Psoas muscle (tissue), 8 donors: ENCODE data around the gene MARCHF3. TPM values are rescaled to one million over a fixed set of nuclear protein-coding genes. Genes with fewer than 3 reads are reported as not detected.

ENCODE experiments used
- ATAC-seq, 4 donors: fragments of 200-7000 bp; cut with Tn5 transposase; one replicate each; pipeline ENCODE4 v1.9.1; 2020; ENCODE audit warnings: moderate library complexity in 3 of 4, mild to moderate bottlenecking in 2 of 4
- DNase-seq, 2 donors: peaks; one replicate each; pipeline ENCODE4 v3.0.0-alpha.2; 2020
- H3K27ac ChIP-seq: fragments of 200-600 bp; one replicate; pipeline ENCODE4 v1.8.0; 2022
- H3K27me3 ChIP-seq, 3 donors: fragments of 200-600 bp in 1 of 3; one replicate each; pipeline versions ENCODE4 v1.6.1 to v1.8.0; 2013 to 2022; ENCODE audit warnings: low read length in 2 of 3, mild to moderate bottlenecking in 2 of 3, moderate library complexity in 1 of 3; ENCODE audit not compliant: insufficient read depth in 3 of 3
- H3K36me3 ChIP-seq, 2 donors: fragments of 200-600 bp in 1 of 2; one replicate each; pipeline versions ENCODE4 v1.6.1 to v1.8.0; 2013 to 2022; ENCODE audit warnings: low read depth in 1 of 2, mild to moderate bottlenecking in 1 of 2, moderate library complexity in 1 of 2; ENCODE audit not compliant: insufficient read depth in 1 of 2
- H3K4me1 ChIP-seq: fragments of 200-600 bp; one replicate; pipeline ENCODE4 v1.8.0; 2022
- H3K4me3 ChIP-seq: fragments of 200-600 bp; one replicate; pipeline ENCODE4 v1.8.0; 2022; ENCODE audit warnings: mild to moderate bottlenecking
- H3K9me3 ChIP-seq: fragments of 200-600 bp; one replicate; pipeline ENCODE4 v1.8.0; 2022
- WGBS, 3 donors: extraction: QIAGEN DNeasy Blood & Tissue Kit; methylation state at CpG; one replicate each; pipeline versions ENCODE4 v1.1.6 to v1.1.7; 2013; 5-methylcytosine and 5-hydroxymethylcytosine counted together
- intact Hi-C, 2 donors: fragments of 100-400 bp; cut with DNase I; formaldehyde crosslinking; loops; one replicate each; pipeline versions ENCODE4 v1.11.0 to v1.14.2; 2022
- polyA plus RNA-seq, 3 donors: library from polyadenylated mRNA; stranded (reverse); fragments of 200-250 nt; gene quantifications; one replicate each; pipeline ENCODE4 v1.2.3, GENCODE V29; 2013
- total RNA-seq, 4 donors: library from RNA; stranded (reverse); fragmentation: NEBNext Ultra II Directional in 2 of 4; extraction: Animal tissue kit (Norgen Biotek cat#: 25700) in 2 of 4; gene quantifications; one replicate each; pipeline versions ENCODE4 v1.2.1 to v1.2.4, GENCODE V29; 2021 to 2023
- TF ChIP-seq, protein P1 (sequence below): fragments of 200-600 bp; IDR thresholded peaks from one replicate; pipeline ENCODE4 v1.8.0; 2022; ENCODE audit warnings: antibody characterized with exemption
- donor health status: healthy with polysubstance abuse.
- donor health status: DM: no; HTN: no; CAD: no; lungs with moderate emphysema.
- donor health status: Bipolar disorder and iron deficiency.
- donor health status: healthy.
- donor health status: DM: yes; HTN: yes; CAD: no.
- donor health status: DM: no; HTN: no; CAD: no.
- donor health status: DM: no; HTN: no; CAD: no.
- donor health status: DM: yes; HTN: yes; CAD: no.

The MARCHF3 gene
- total and polyA plus RNA-seq, 7 donors, result 6.0 to 22.0 (median 12.0) TPM

DNA sequence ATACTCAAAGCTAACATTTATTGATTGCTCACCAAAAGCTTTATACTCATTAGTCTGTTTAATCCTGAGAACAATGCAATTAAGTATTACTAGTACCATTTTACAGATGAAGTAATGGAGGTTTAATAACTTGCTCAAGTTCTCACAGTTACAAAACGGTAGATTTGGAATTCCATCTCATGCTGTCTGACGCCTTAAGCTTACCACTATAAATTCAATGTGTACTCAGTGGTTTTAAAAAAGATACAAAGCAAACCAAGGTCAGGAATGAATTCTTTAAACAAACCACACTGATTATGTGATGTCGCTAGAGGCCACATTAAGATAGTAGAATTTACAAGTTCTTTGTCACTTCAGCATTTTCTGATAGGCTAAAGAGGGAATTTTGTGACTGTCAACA lies 44.1 kb upstream of the MARCHF3 start:
- Histone ChIP-seq H3K27ac (no peak overlapping the region), H3K4me1 (no peaks in the 10 kb centered on the region), H3K27me3 (no peaks in the 10 kb centered on the region), H3K36me3 (peaks cover 0 to 13% of the 10 kb centered on the region in 2 donors), H3K4me3 (no peak overlapping the region), H3K9me3 (no peaks in the 10 kb centered on the region)
- DNase-seq, result no peak
- TF ChIP-seq, protein P1, sequence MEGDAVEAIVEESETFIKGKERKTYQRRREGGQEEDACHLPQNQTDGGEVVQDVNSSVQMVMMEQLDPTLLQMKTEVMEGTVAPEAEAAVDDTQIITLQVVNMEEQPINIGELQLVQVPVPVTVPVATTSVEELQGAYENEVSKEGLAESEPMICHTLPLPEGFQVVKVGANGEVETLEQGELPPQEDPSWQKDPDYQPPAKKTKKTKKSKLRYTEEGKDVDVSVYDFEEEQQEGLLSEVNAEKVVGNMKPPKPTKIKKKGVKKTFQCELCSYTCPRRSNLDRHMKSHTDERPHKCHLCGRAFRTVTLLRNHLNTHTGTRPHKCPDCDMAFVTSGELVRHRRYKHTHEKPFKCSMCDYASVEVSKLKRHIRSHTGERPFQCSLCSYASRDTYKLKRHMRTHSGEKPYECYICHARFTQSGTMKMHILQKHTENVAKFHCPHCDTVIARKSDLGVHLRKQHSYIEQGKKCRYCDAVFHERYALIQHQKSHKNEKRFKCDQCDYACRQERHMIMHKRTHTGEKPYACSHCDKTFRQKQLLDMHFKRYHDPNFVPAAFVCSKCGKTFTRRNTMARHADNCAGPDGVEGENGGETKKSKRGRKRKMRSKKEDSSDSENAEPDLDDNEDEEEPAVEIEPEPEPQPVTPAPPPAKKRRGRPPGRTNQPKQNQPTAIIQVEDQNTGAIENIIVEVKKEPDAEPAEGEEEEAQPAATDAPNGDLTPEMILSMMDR, result no peak
- 93 to 96% (median 93%) methylated on average over 3 of the region's 3 CpGs for WGBS, 3 donors
- intact Hi-C loops, result loop anchor here in 1 of 2 donors (5.0 kb wide), 1 partner anchor 42 kb away; the partner anchor contains the start of gene MARCHF3
- ATAC-seq, result no peak

DNA sequence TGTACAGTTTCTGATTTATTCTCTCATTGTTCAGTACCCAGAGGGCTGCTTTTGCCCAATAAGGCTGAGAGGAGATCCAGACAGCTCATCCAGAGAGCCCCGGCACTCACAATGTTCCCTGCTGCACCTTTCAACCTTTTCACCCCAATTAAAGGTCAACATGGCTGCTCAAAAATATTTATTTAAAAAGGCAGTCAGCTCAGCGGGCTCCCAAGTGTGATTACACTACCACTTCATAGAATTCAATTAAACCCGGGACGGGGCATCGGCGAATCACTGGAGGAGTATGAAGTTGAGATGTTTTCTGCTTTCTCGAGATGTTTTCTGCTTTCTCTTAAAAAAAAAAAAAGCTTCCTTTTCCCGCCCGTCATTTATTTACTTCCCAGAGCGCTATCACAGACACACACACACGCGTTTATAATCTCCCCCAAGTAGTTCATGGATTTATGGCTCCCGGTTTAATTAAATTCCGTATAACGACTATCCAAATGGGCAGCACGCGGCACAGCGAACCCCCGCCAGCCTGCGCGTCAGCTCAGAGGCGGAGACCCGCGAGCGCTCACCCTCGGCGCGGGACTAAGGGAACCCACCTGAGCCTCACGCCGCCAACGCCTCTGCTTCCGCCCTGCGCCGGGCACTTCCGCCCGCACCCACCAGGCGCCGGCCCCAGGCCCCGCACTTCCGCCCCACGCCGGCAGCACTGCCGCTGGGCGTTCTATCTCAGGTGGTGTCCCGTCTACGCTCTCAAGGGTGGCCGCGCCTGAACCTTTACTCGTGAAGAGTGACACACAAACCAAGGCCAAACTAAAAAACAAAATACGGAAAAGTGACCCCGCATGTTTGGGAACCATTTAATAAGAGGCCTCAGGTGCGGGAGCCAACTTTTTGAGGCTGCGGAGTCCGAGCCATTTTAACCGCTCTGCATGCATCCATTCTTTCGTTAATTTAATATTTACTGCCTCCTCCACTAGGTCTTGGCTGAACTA lies 42.8 kb upstream of the MARCHF3 start, which contains the start of gene C5orf63:
Gene C5orf63 (minus strand): TSS at position 642 of the 986 bp plus-strand sequence. CDS start 14,507 bp downstream, outside the sequence.
- intact Hi-C loops, result loop anchor here (2.0 to 5.0 kb wide), 2 partner anchors 41 to 42 kb away; partner anchors contain the start of gene MARCHF3 (in 2 of the 2)
- H3K27ac ChIP-seq, result peak within 1 kb of the TSS; percentile 72
- TF ChIP-seq, protein P1, result peak; percentile 52
- WGBS, 3 donors, result 9 to 27% (median 14%) methylated on average over 56 of the region's 56 CpGs
- H3K9me3 ChIP-seq, result no peaks in the 10 kb centered on the region
- peak; percentile 73 to 84 for DNase-seq
- ATAC-seq, result peak; percentile 97 to 99 (median 99)
- H3K4me1 ChIP-seq, result no peaks in the 10 kb centered on the region
- H3K27me3 ChIP-seq, result no peaks in the 10 kb centered on the region
- H3K4me3 ChIP-seq, result peak within 1 kb of the TSS; percentile 76
- H3K36me3 ChIP-seq, result peaks cover 0 to 13% of the 10 kb centered on the region in 2 donors

DNA sequence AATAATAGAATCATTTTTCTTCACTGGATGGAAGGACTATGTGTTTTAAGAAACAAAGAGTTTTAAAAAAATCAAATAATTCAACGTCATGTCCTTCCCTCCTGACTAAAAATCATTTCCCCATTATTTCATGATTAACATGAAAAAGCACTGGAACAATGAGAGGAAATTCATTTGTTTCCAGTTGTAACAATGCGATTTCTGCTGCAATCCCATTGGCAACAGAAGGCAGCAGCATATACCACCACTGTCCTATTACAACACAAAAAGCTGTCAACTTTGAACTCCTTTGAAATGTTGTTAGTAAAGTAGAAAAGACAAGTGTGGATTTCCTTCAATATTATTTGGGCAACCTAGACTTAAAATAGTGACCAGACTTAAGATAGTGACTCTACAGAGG lies 39.9 kb upstream of the MARCHF3 start:
- ATAC-seq (no peak), DNase-seq (no peak)
- 69 to 81% (median 78%) methylated on average over 2 of the region's 2 CpGs for WGBS, 3 donors
- intact Hi-C loops, result loop anchor here in 1 of 2 donors (5.0 kb wide), 1 partner anchor 38 kb away; the partner anchor contains the start of gene MARCHF3
- no peaks in the 10 kb centered on the region for H3K27me3 ChIP-seq
- TF ChIP-seq, protein P1, result no peak
- no peak overlapping the region for H3K4me3 ChIP-seq
- H3K9me3 ChIP-seq, result no peaks in the 10 kb centered on the region
- H3K4me1 ChIP-seq, result no peaks in the 10 kb centered on the region
- no peak overlapping the region for H3K27ac ChIP-seq
- peaks cover 0 to 24% of the 10 kb centered on the region in 2 donors for H3K36me3 ChIP-seq

DNA sequence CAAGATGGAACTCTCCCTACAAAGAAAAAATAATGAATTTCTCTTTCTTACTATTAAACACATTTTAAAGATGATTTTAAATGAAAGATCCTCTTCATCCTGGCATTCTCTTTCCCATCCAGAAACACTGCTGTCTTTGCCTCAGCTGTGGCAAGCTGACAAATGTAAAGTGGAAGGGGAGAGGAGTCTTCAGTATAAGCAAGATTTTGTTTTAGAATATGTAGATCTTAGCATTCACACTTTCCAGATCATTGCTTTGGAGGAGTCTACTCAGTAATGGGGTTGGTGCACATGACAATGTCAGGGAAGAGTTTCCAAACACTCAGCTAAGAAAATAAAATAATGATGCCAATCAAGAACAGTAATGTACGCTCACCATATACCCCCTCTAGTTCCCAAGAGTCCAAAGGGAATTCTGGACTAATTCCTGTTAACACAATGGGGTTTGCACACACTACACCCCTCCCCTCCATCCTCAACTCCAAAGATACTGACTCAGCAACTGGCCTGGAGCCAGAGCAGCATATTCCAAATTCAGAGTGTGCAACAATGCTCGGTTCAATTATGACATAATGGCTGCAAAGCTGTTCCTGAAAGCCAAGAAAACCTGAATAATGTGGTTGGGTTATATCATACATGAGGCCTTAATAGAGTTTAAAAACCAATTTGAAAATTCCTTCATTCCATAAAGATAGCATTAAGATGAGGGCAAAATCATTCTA lies 38.3 kb upstream of the MARCHF3 start:
- H3K4me3 ChIP-seq, result no peak overlapping the region
- ATAC-seq (no peak), DNase-seq (no peak)
- H3K27me3 ChIP-seq, result no peaks in the 10 kb centered on the region
- no peaks in the 10 kb centered on the region for H3K4me1 ChIP-seq
- no peak overlapping the region for H3K27ac ChIP-seq
- WGBS, 3 donors, result 46 to 52% (median 47%) methylated on average over 2 of the region's 2 CpGs
- TF ChIP-seq, protein P1, result no peak
- H3K9me3 ChIP-seq, result no peaks in the 10 kb centered on the region
- intact Hi-C loops, result no loop called here
- peaks cover 0 to 31% of the 10 kb centered on the region in 2 donors for H3K36me3 ChIP-seq
